Liver (tissue), 9 donors: ENCODE results near the gene DIP2C. TPM values are rescaled to one million over a fixed set of nuclear protein-coding genes. Genes with fewer than 3 reads are reported as not detected.

Experiments used
- DNase-seq: peaks from one replicate; pipeline ENCODE4 v3.0.0-alpha.2; 2017; ENCODE audit warnings: low spot score
- H3K27ac ChIP-seq, 2 donors: one replicate each; pipeline ENCODE4 v1.7.0; 2013; ENCODE audit warnings: inconsistent platforms in 2 of 2, low read length in 2 of 2, control low read depth in 1 of 2, low read depth in 1 of 2, mild to moderate bottlenecking in 1 of 2
- H3K27me3 ChIP-seq, 4 donors: one replicate each; pipeline versions ENCODE4 v1.6.1 to v1.7.0; 2013; ENCODE audit warnings: low read length in 3 of 4, inconsistent platforms in 1 of 4, mild to moderate bottlenecking in 1 of 4, moderate library complexity in 1 of 4; ENCODE audit not compliant: control insufficient read depth in 4 of 4, insufficient read depth in 4 of 4
- H3K36me3 ChIP-seq, 4 donors: one replicate each; pipeline versions ENCODE4 v1.6.1 to v1.7.0; 2013; ENCODE audit warnings: low read length in 3 of 4, mild to moderate bottlenecking in 3 of 4, low read depth in 1 of 4, moderate library complexity in 1 of 4; ENCODE audit not compliant: control insufficient read depth in 4 of 4, insufficient read depth in 3 of 4
- H3K4me1 ChIP-seq, 4 donors: one replicate each; pipeline versions ENCODE4 v1.6.1 to v1.7.0; 2013; ENCODE audit warnings: low read length in 3 of 4, mild to moderate bottlenecking in 3 of 4, moderate library complexity in 1 of 4; ENCODE audit not compliant: control insufficient read depth in 4 of 4, insufficient read depth in 4 of 4
- H3K4me3 ChIP-seq, 3 donors: one replicate each; pipeline versions ENCODE4 v1.6.1 to v1.7.0; 2013; ENCODE audit warnings: low read length in 3 of 3, control low read depth in 1 of 3, low read depth in 1 of 3, mild to moderate bottlenecking in 1 of 3
- H3K9ac ChIP-seq, 2 donors: one replicate each; pipeline ENCODE4 v1.7.0; 2013; ENCODE audit warnings: low read length in 2 of 2, mild to moderate bottlenecking in 2 of 2, moderate library complexity in 2 of 2, control low read depth in 1 of 2, low read depth in 1 of 2
- H3K9me3 ChIP-seq, 4 donors: one replicate each; pipeline versions ENCODE4 v1.6.1 to v1.7.0; 2013; ENCODE audit warnings: low read length in 3 of 4; ENCODE audit not compliant: control insufficient read depth in 4 of 4
- ATF3 ChIP-seq: IDR thresholded peaks from 2 replicates; pipeline ENCODE4 v1.6.1; 2016; ENCODE audit warnings: antibody characterized with exemption
- CTCF ChIP-seq: fragments of 150-350 bp; IDR thresholded peaks from 2 replicates; pipeline ENCODE4 v1.5.1; 2017; ENCODE audit warnings: improper control_type of control experiment, low read depth, low read length; ENCODE audit not compliant: missing input control
- EGR1 ChIP-seq, 2 donors: IDR thresholded peaks; 2 replicates each; pipeline ENCODE4 v1.6.1; 2016 to 2018; ENCODE audit warnings: antibody characterized with exemption in 2 of 2, low read depth in 2 of 2
- FOXA2 ChIP-seq: IDR thresholded peaks from 2 replicates; pipeline ENCODE4 v1.6.1; 2016; ENCODE audit warnings: antibody characterized with exemption
- GABPA ChIP-seq, 2 donors: IDR thresholded peaks in 1 of 2; conservative IDR thresholded peaks in 1 of 2; 2 replicates each; pipeline ENCODE4 v1.6.1; 2016; ENCODE audit warnings: antibody characterized with exemption in 2 of 2, mild to moderate bottlenecking in 1 of 2, moderate library complexity in 1 of 2
- HNF4A ChIP-seq, 2 donors: conservative IDR thresholded peaks; 2 replicates each; pipeline ENCODE4 v1.6.1; 2016; ENCODE audit warnings: antibody characterized with exemption in 2 of 2, mild to moderate bottlenecking in 2 of 2
- HNF4G ChIP-seq: IDR thresholded peaks from 2 replicates; pipeline ENCODE4 v1.6.1; 2016; ENCODE audit warnings: antibody characterized with exemption
- JUND ChIP-seq, 2 donors: IDR thresholded peaks; 2 replicates each; pipeline ENCODE4 v1.6.1; 2016; ENCODE audit warnings: antibody characterized with exemption in 2 of 2
- NR2F2 ChIP-seq: IDR thresholded peaks from 2 replicates; pipeline ENCODE4 v1.6.1; 2016; ENCODE audit warnings: antibody characterized with exemption
- RAD21 ChIP-seq, 2 donors: IDR thresholded peaks; 2 replicates each; pipeline ENCODE4 v1.6.1; 2016; ENCODE audit warnings: antibody characterized with exemption in 2 of 2, mild to moderate bottlenecking in 2 of 2
- REST ChIP-seq: IDR thresholded peaks from 2 replicates; pipeline ENCODE4 v1.6.1; 2016; ENCODE audit warnings: antibody characterized with exemption, mild to moderate bottlenecking
- RXRA ChIP-seq, 2 donors: IDR thresholded peaks; 2 replicates each; pipeline ENCODE4 v1.6.1; 2017 to 2018; ENCODE audit warnings: antibody characterized with exemption in 2 of 2, mild to moderate bottlenecking in 1 of 2
- SP1 ChIP-seq: IDR thresholded peaks from 2 replicates; pipeline ENCODE4 v1.6.1; 2018; ENCODE audit warnings: antibody characterized with exemption, mild to moderate bottlenecking
- TAF1 ChIP-seq: conservative IDR thresholded peaks from 2 replicates; pipeline ENCODE4 v1.6.1; 2016; ENCODE audit warnings: antibody characterized with exemption, mild to moderate bottlenecking
- YY1 ChIP-seq: IDR thresholded peaks from 2 replicates; pipeline ENCODE4 v1.6.1; 2016; ENCODE audit warnings: antibody characterized with exemption, mild to moderate bottlenecking
- ZBTB33 ChIP-seq: IDR thresholded peaks from 2 replicates; pipeline ENCODE4 v1.6.1; 2016; ENCODE audit warnings: antibody characterized with exemption
- WGBS: extraction: QIAGEN DNeasy Blood & Tissue Kit; methylation state at CpG from one replicate; pipeline ENCODE4 v1.1.7; 2013; 5-methylcytosine and 5-hydroxymethylcytosine counted together
- polyA plus RNA-seq, 2 donors: library from polyadenylated mRNA; stranded (reverse) in 1 of 2; unstranded in 1 of 2; fragments of 200-250 nt in 1 of 2; fragments of >200 nt in 1 of 2; fragmentation: Nextera tagmentation in 1 of 2; extraction: Ambion mirVana in 1 of 2; gene quantifications; one replicate each; pipeline versions ENCODE4 v1.2.1 to v1.2.3, GENCODE V29; 2013 to 2015
- total RNA-seq, 2 donors: library from RNA; depleted of rRNA; stranded (reverse); fragments of >200 nt; gene quantifications; one replicate each; pipeline ENCODE4 v1.2.3, GENCODE V29; 2014
- donor health status: healthy.
- donor health status: healthy.
- donor health status: healthy.
- donor health status: healthy.
- donor health status: healthy.

The DIP2C gene
- total and polyA plus RNA-seq, 4 donors, result 4.2 to 12.2 (median 5.7) TPM

- TF ChIP-seq CTCF, result no peak
- no peak for TF ChIP-seq FOXA2
- TF ChIP-seq NR2F2, result no peak
- no peak for TF ChIP-seq ZBTB33
These were observed 348.8 kb downstream of the DIP2C start (continued) for GRCh38 chr10:340646-341045.

- peaks cover 0 to 12% (median 9%) of the 10 kb centered on the region in 4 donors for H3K36me3 ChIP-seq
- TF ChIP-seq FOXA2, result no peak
- TF ChIP-seq TAF1, result no peak
- TF ChIP-seq EGR1 (IDR thresholded peaks at IDR 0.05; ENCODE audit: low read depth in 2 of 2), result no peak
- no peak for TF ChIP-seq REST
- no peak for TF ChIP-seq GABPA (IDR thresholded peaks at IDR 0.05 in 1 of 2, conservative IDR thresholded peaks at IDR 0.05 in 1 of 2)
- TF ChIP-seq ZBTB33, result no peak
- no peak for TF ChIP-seq ATF3
- TF ChIP-seq YY1, result no peak
- no peak for TF ChIP-seq RAD21 (IDR thresholded peaks at IDR 0.05)
- TF ChIP-seq RXRA (IDR thresholded peaks at IDR 0.05), result no peak
- TF ChIP-seq SP1, result no peak
- TF ChIP-seq NR2F2, result no peak
- no peak for TF ChIP-seq HNF4G
- no peak for TF ChIP-seq HNF4A (conservative IDR thresholded peaks at IDR 0.05)
- TF ChIP-seq JUND (IDR thresholded peaks at IDR 0.05), result no peak
- 87% methylated on average over 2 of the region's 2 CpGs for WGBS
- H3K27me3 ChIP-seq, result no peaks in the 10 kb centered on the region
- H3K4me1 ChIP-seq, result peaks cover 0 to 6% (median 5%) of the 10 kb centered on the region in 4 donors
- H3K4me3 ChIP-seq, result no peak overlapping the region
- no peak for DNase-seq
- no peaks in the 10 kb centered on the region for H3K9me3 ChIP-seq
- no peak overlapping the region for H3K9ac ChIP-seq
- peak overlapping the region; percentile 39 to 51 for H3K27ac ChIP-seq
These were observed 350.5 kb downstream of the DIP2C start for GRCh38 chr10:339038-339391.
